GM12878 (cell line): ENCODE measurements around the gene KLHL1. TPM values are rescaled to one million over a fixed set of nuclear protein-coding genes. Genes with fewer than 3 reads are reported as not detected.
"Not testable (repeated sequence)": the region's sequence is repeated elsewhere in the genome, so short reads cannot be mapped to it uniquely, and the experiment has no call there.

Experiments
- ATAC-seq: fragments of 200-7000 bp; cut with Tn5 transposase; 3 replicates; pipeline ENCODE4 v1.9.1; 2020; ENCODE audit warnings: mild to moderate bottlenecking, moderate library complexity
- BruUV-seq: library from RNA; stranded (reverse); fragments of 400-500 nt; replicated peaks from 2 replicates; lab custom pipeline; 2021; lab: Mats Ljungman, UMichigan
- CTCF ChIA-PET: fragments of 300-600 bp; sonication (Branson Sonifier 250); formaldehyde crosslinking; extraction: SDS; loops from one replicate; lab custom pipeline; 2021; ENCODE audit warnings: inconsistent platforms; lab: Yijun Ruan, JAX
- POLR2A ChIA-PET: fragments of 350-600 bp; formaldehyde crosslinking; extraction: SDS; loops from one replicate; lab custom pipeline; 2021; ENCODE audit warnings: inconsistent platforms; lab: Charles Lee
- RAD21 ChIA-PET: fragments of 300-600 bp; sonication (Branson Sonifier 250); formaldehyde crosslinking; loops from one replicate; lab custom pipeline; 2023; ENCODE audit warnings: antibody characterized with exemption; ENCODE audit not compliant: unreplicated experiment; lab: Charles Lee
- SMC1A ChIA-PET: fragments of 300-600 bp; sonication (Branson Sonifier 250); formaldehyde crosslinking; loops from one replicate; lab custom pipeline; 2023; ENCODE audit not compliant: unreplicated experiment, uncharacterized antibody; lab: Charles Lee
- DNase-seq: peaks from one replicate; pipeline ENCODE4 v3.0.0-alpha.2; 2011; ENCODE audit warnings: low read depth, low spot score
- FAIRE-seq: peaks from 3 replicates; lab custom pipeline; 2011; peaks lifted over from hg19 to GRCh38; lab: Jason Lieb, UNC
- H2AFZ ChIP-seq: 2 replicates; pipeline ENCODE4 v1.6.0; 2011; ENCODE audit warnings: low read depth, low read length, control low read depth; ENCODE audit not compliant: control insufficient read depth
- H3K27ac ChIP-seq: 2 replicates; pipeline ENCODE4 v1.5.1; 2011; ENCODE audit warnings: control low read depth; ENCODE audit not compliant: control insufficient read depth, insufficient read depth
- H3K27me3 ChIP-seq, 2 experiments: replicated peaks in 1 of 2; 2 replicates each; pipeline versions ENCODE4 v1.6.0 to v1.6.1; 2011; ENCODE audit warnings: low read length in 1 of 2; ENCODE audit not compliant: control insufficient read depth in 2 of 2, insufficient read depth in 2 of 2
- H3K36me3 ChIP-seq, 2 experiments: 2 replicates each; pipeline ENCODE4 v1.5.1; 2011; ENCODE audit warnings: low read length in 1 of 2; ENCODE audit not compliant: control insufficient read depth in 2 of 2, insufficient read depth in 2 of 2
- H3K4me1 ChIP-seq: 2 replicates; pipeline ENCODE4 v1.6.1; 2011; ENCODE audit warnings: mild to moderate bottlenecking, low read length, moderate library complexity, mixed read lengths; ENCODE audit not compliant: control insufficient read depth, insufficient read depth
- H3K4me2 ChIP-seq: 2 replicates; pipeline ENCODE4 v1.6.0; 2011; ENCODE audit warnings: control low read depth; ENCODE audit not compliant: control insufficient read depth, insufficient read depth
- H3K4me3 ChIP-seq: fragments of 200-600 bp; sonication (generic); 2 replicates; pipeline ENCODE4 v1.5.1; 2016
- H3K79me2 ChIP-seq: 2 replicates; pipeline ENCODE4 v1.6.0; 2011; ENCODE audit warnings: low read length; ENCODE audit not compliant: control insufficient read depth, insufficient read depth
- H3K9ac ChIP-seq: 2 replicates; pipeline ENCODE4 v1.8.0; 2011; ENCODE audit warnings: low read length, control low read depth, mixed read lengths; ENCODE audit not compliant: control insufficient read depth, insufficient read depth
- H3K9me3 ChIP-seq: replicated peaks from 3 replicates; pipeline ENCODE4 v1.5.1; 2011; ENCODE audit warnings: mild to moderate bottlenecking, low read length; ENCODE audit not compliant: control insufficient read depth, insufficient read depth
- H4K20me1 ChIP-seq: 2 replicates; pipeline ENCODE4 v1.6.0; 2011; ENCODE audit not compliant: control insufficient read depth, insufficient read depth
- FOS ChIP-seq: IDR thresholded peaks from 3 replicates; pipeline ENCODE4 v1.6.1; 2011; ENCODE audit warnings: borderline replicate concordance; ENCODE audit not compliant: insufficient read length; ENCODE audit errors: extremely low read depth
- HDAC2 ChIP-seq: fragments of 200-600 bp; sonication (generic); IDR thresholded peaks from 2 replicates; pipeline ENCODE4 v1.6.1; 2017
- MTA3 ChIP-seq: IDR thresholded peaks from 2 replicates; pipeline ENCODE4 v1.6.1; 2012; ENCODE audit warnings: low read length, inconsistent platforms, borderline replicate concordance
- SMAD1 ChIP-seq: fragments of 450-650 bp; IDR thresholded peaks from 2 replicates; pipeline ENCODE4 v1.6.1; 2018; ENCODE audit warnings: mild to moderate bottlenecking, low read depth; ENCODE audit not compliant: partially characterized antibody
- WGBS: methylation state at CpG from one replicate; pipeline ENCODE4 v1.1.6; 2016; ENCODE audit warnings: low lambda C conversion rate; ENCODE audit not compliant: insufficient replicate concordance, insufficient coverage; ENCODE audit errors: missing lambda C conversion rate; 5-methylcytosine and 5-hydroxymethylcytosine counted together
- in situ Hi-C: fragments of 300-500 bp; cut with MboI; formaldehyde crosslinking; loops from 9 replicates; pipeline ENCODE4 v1.14.3; 2018; ENCODE audit warnings: mixed read lengths
- intact Hi-C: fragments of 100-400 bp; cut with micrococcal nuclease; formaldehyde crosslinking; loops from one replicate; pipeline ENCODE4 v1.14.2; 2022; ENCODE audit not compliant: unreplicated experiment
- polyA plus RNA-seq, 11 experiments: library from polyadenylated mRNA; depleted of rRNA in 4 of 11; unstranded in 6 of 11; stranded (reverse) in 5 of 11; fragments of >200 nt; fragmentation: Nextera tagmentation in 4 of 11; fragmentation: Illumina TruSeq in 1 of 11; extraction: Ambion mirVana in 4 of 11; extraction: Trizol in 1 of 11; gene quantifications; 1 replicate in 1 of 11; 2 replicates in 10 of 11; pipeline versions ENCODE4 v1.2.1 to v1.2.3, GENCODE V29; 2011 to 2016; ENCODE audit warnings: inconsistent platforms in 2 of 11, missing spikeins in 2 of 11, low read depth in 1 of 11
- total RNA-seq, 4 experiments: library from RNA; depleted of rRNA in 3 of 4; stranded (reverse); fragments of >200 nt in 3 of 4; fragmentation: Illumina TruSeq in 1 of 4; extraction: Trizol in 1 of 4; gene quantifications; 2 replicates each; pipeline versions ENCODE4 v1.2.1 to v1.2.3, GENCODE V29; 2013 to 2021

The KLHL1 gene
- total and polyA plus RNA-seq, 10 of the 15 experiments (the other 5 are each of a cell fraction or from before 2014, with no cell fraction given), result 0.02 to 0.13 (median 0.05) TPM; not detected in 2

- FAIRE-seq, H3K4me1 ChIP-seq, RAD21 ChIA-PET, SMC1A ChIA-PET, BruUV-seq, H3K4me2 ChIP-seq, H3K79me2 ChIP-seq, CTCF ChIA-PET, H3K9ac ChIP-seq, DNase-seq, intact Hi-C loops, H3K36me3 ChIP-seq, in situ Hi-C loops, H3K27me3 ChIP-seq, H3K4me3 ChIP-seq, H2AFZ ChIP-seq, H3K27ac ChIP-seq, H4K20me1 ChIP-seq, POLR2A ChIA-PET, H3K9me3 ChIP-seq, ATAC-seq: not testable (repeated sequence)
- 65% methylated on average over 12 of the region's 12 CpGs for WGBS
Measured at GRCh38 chr13:70142658-70143057, 34.4 kb upstream of the KLHL1 start.

DNA sequence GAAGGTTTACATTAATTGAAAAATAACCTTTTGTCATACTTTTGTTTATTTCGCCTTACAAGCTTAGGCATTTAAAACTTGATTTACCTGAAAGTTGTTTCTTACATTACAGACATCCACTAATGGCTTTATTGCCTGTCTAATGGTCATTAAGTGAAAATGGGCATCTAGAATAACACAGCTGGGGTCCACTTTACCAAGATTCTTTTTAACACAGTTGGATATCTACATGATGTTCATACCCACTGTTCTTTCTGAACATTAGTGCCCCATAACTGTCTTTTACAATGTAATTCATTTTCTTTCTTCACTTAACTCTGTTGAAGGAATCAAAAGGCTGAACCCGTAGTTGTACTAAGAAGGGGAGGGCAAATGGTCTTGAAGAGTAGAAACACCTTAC, 19.8 kb upstream of the KLHL1 start:
- Histone ChIP-seq H3K4me1 (no peaks in the 10 kb centered on the region), H3K4me3 (no peak overlapping the region), H3K27ac (no peak overlapping the region), H3K9ac (no peak overlapping the region), H3K27me3 (no peaks in the 10 kb centered on the region), H3K4me2 (no peak overlapping the region), H4K20me1 (no peaks in the 10 kb centered on the region), H3K9me3 (no peaks in the 10 kb centered on the region), H3K79me2 (no peaks in the 10 kb centered on the region), H3K36me3 (no peaks in the 10 kb centered on the region), H2AFZ (no peak overlapping the region)
- POLR2A ChIA-PET, result no interaction called here
- WGBS, result 2% methylated on average over 2 of the region's 2 CpGs
- RAD21 ChIA-PET, result no interaction called here
- intact Hi-C loops, result no loop called here
- TF ChIP-seq SMAD1, result no peak
- no peak for TF ChIP-seq HDAC2
- TF ChIP-seq FOS, result no peak
- TF ChIP-seq MTA3, result no peak
- no TSS peak for BruUV-seq
- in situ Hi-C loops, result no loop called here
- SMC1A ChIA-PET, result no interaction called here
- no peak for FAIRE-seq
- no peak for DNase-seq
- ATAC-seq, result no peak
- CTCF ChIA-PET, result no interaction called here
